ENCODE measurements around the gene NPIPB8.
"Not testable (repeated sequence)": the region's sequence is repeated elsewhere in the genome, so short reads cannot be mapped to it uniquely, and the experiment has no call there.

DNA sequence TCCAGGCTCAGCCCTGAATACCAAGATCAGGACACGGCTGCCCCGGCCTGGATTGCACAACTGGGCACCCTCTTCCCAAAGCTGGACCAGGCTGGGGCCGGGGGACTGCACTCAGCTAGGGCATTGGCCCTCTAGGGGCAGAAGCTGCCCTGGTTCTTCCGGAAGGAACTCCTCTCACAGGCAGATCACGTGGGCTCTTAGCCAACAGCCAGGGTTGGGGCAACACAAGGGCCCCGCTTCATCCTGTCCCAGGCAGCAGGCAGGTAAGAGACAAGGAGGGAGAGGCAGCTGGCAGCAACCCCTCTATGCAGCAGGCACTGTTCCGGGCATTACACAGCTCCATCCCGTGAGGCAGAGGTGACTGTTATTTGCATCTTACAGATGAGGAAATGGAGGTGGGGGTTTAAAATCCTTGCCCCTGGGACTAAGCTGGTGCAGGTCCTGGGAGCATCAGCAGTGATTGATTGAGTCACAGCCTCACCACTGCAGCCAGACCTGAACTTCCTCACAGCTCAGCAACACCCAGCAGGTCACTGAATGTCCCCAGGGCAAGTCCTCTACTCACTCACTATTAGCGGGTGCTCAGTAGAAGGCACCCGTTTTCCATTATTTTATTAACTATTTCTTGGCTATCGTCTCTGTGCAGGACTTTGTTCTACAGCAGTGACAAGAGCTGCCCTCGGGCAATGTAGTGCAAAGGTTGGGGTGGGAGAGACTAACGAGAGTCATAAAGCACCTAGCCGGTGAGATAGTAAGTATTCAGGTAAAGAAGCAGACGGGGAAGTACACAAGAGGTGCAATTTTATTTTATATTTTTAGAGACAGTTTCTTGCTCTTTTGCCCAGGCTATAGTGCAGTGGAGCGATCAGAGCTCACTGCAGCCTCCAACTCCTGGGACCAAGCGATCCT is 38.2 kb upstream of the NPIPB8 start:
- TF ChIP-seq, protein P1, sequence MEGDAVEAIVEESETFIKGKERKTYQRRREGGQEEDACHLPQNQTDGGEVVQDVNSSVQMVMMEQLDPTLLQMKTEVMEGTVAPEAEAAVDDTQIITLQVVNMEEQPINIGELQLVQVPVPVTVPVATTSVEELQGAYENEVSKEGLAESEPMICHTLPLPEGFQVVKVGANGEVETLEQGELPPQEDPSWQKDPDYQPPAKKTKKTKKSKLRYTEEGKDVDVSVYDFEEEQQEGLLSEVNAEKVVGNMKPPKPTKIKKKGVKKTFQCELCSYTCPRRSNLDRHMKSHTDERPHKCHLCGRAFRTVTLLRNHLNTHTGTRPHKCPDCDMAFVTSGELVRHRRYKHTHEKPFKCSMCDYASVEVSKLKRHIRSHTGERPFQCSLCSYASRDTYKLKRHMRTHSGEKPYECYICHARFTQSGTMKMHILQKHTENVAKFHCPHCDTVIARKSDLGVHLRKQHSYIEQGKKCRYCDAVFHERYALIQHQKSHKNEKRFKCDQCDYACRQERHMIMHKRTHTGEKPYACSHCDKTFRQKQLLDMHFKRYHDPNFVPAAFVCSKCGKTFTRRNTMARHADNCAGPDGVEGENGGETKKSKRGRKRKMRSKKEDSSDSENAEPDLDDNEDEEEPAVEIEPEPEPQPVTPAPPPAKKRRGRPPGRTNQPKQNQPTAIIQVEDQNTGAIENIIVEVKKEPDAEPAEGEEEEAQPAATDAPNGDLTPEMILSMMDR (IDR thresholded peaks at IDR 0.05) = not testable (repeated sequence)
- TF ChIP-seq EZH2, EZH2phosphoT487 (IDR thresholded peaks at IDR 0.05): not testable (repeated sequence)

Measured in neural progenitor cell (in vitro differentiated cells).